GM06990 (cell line): Measurements from ENCODE around the gene LINC00237.

Experiments
- DNase-seq: peaks from one replicate; pipeline ENCODE4 v3.0.0-alpha.2; 2011; ENCODE audit not compliant: insufficient read length; ENCODE audit errors: extremely low read depth
- H3K27me3 ChIP-seq: replicated peaks from 2 replicates; pipeline ENCODE4 v1.6.0; 2011; ENCODE audit warnings: low read length; ENCODE audit not compliant: control insufficient read depth, insufficient read depth
- H3K36me3 ChIP-seq: 2 replicates; pipeline ENCODE4 v1.5.1; 2011; ENCODE audit warnings: low read length; ENCODE audit not compliant: control insufficient read depth, insufficient read depth
- H3K4me3 ChIP-seq: replicated peaks from 2 replicates; pipeline ENCODE4 v1.5.1; 2011; ENCODE audit warnings: low read depth, mild to moderate bottlenecking, control low read depth, low read length
- CTCF ChIP-seq: IDR thresholded peaks from 2 replicates; pipeline ENCODE4 v1.5.1; 2011; ENCODE audit warnings: low read length, control low read depth, mild to moderate bottlenecking, inconsistent platforms; ENCODE audit not compliant: insufficient read depth, poor library complexity, severe bottlenecking

The LINC00237 gene

GRCh38 chr20:21105429-21106170, 558 bp downstream of the LINC00237 start:
- no peak for DNase-seq
- TF ChIP-seq CTCF: no peak

GRCh38 chr20:21104921-21105320, 1.2 kb downstream of the LINC00237 start:
- Histone ChIP-seq H3K27me3 (peaks cover 10% of the 10 kb centered on the region), H3K4me3 (no peak overlapping the region), H3K36me3 (no peaks in the 10 kb centered on the region)
- TF ChIP-seq CTCF: no peak
- no peak for DNase-seq

More at GRCh38 chr20:21105429-21106170, 558 bp downstream of the LINC00237 start:
- no peaks in the 10 kb centered on the region for H3K36me3 ChIP-seq
- H3K4me3 ChIP-seq: no peak overlapping the region
- peaks cover 10% of the 10 kb centered on the region for H3K27me3 ChIP-seq

GRCh38 chr20:21104466-21104761, 1.7 kb downstream of the LINC00237 start:
- Histone ChIP-seq H3K36me3 (no peaks in the 10 kb centered on the region), H3K4me3 (no peak overlapping the region), H3K27me3 (peaks cover 10% of the 10 kb centered on the region)
- DNase-seq: no peak
- no peak for TF ChIP-seq CTCF

- Histone ChIP-seq H3K27me3 (peaks cover 10% of the 10 kb centered on the region), H3K36me3 (no peaks in the 10 kb centered on the region), H3K4me3 (no peak overlapping the region)
- no peak for TF ChIP-seq CTCF
- DNase-seq: no peak
Observed at GRCh38 chr20:21103582-21104465, 2.3 kb downstream of the LINC00237 start.

- peak overlapping the region; percentile 22; the same call in 1 of the 2 replicates for H3K4me3 ChIP-seq
Observed at GRCh38 chr20:21102603-21103311, 3.4 kb downstream of the LINC00237 start.

More at GRCh38 chr20:21102603-21103311, 3.4 kb downstream of the LINC00237 start:
- DNase-seq: peak; percentile 38
- no peak for TF ChIP-seq CTCF
- H3K36me3 ChIP-seq: no peaks in the 10 kb centered on the region
- H3K27me3 ChIP-seq: peaks cover 10% of the 10 kb centered on the region
